BLaER1 treated with 17β-estradiol and CSF1 and Interleukin-3, amounts not matched to agents 10 nM and 100 nM (cell line): Measurements from ENCODE around the gene MISP3.

Experiments
- H3K27ac ChIP-seq, 11 experiments: shearing (Covaris generic); formaldehyde crosslinking; 2 replicates each; pipeline ENCODE4 v1.8.1; 2022
- H3K27me3 ChIP-seq, 11 experiments: shearing (Covaris generic); formaldehyde crosslinking; 2 replicates each; pipeline ENCODE4 v1.8.1; 2022
- H3K36me3 ChIP-seq, 11 experiments: shearing (Covaris generic); formaldehyde crosslinking; 2 replicates each; pipeline ENCODE4 v1.8.1; 2022
- H3K4me1 ChIP-seq, 10 experiments: shearing (Covaris generic); formaldehyde crosslinking; 2 replicates each; pipeline ENCODE4 v1.8.1; 2022
- H3K4me2 ChIP-seq, 11 experiments: shearing (Covaris generic); formaldehyde crosslinking; 2 replicates each; pipeline ENCODE4 v1.8.1; 2022
- H3K4me3 ChIP-seq, 10 experiments: shearing (Covaris generic); formaldehyde crosslinking; 2 replicates each; pipeline ENCODE4 v1.8.1; 2022
- H3K9ac ChIP-seq, 11 experiments: shearing (Covaris generic); formaldehyde crosslinking; 2 replicates each; pipeline ENCODE4 v1.8.1; 2022
- H3K9me3 ChIP-seq, 11 experiments: shearing (Covaris generic); formaldehyde crosslinking; replicated peaks in 1 of 11; 2 replicates each; pipeline ENCODE4 v1.8.1; 2022
- H4K20me1 ChIP-seq, 11 experiments: shearing (Covaris generic); formaldehyde crosslinking; 2 replicates each; pipeline ENCODE4 v1.8.1; 2022
- Cebpa-rat ChIP-seq, 11 experiments: shearing (Covaris generic); IDR thresholded peaks; 2 replicates each; pipeline ENCODE4 v1.8.1; 2022

Gene MISP3

GRCh38 chr19:14116525-14116917 lies 43.9 kb downstream of the MISP3 start:
- H3K27ac ChIP-seq, result peak overlapping the region; percentile 62 to 93 (median 78); a peak in 20 of 22 replicates
- peaks cover 68 to 85% (median 76%) of the 10 kb centered on the region in 10 experiments for H3K4me1 ChIP-seq
- no peaks in the 10 kb centered on the region for H3K27me3 ChIP-seq
- no peak for TF ChIP-seq Cebpa-rat (IDR thresholded peaks at IDR 0.05)
- H3K9ac ChIP-seq, result peak overlapping the region; percentile 81 to 96 (median 90)
- H3K4me2 ChIP-seq, result peak overlapping the region; percentile 87 to 100 (median 98)
- H3K9me3 ChIP-seq, result no peaks in the 10 kb centered on the region
- H4K20me1 ChIP-seq, result peaks cover under 1 to 52% (median 34%) of the 10 kb centered on the region in 11 experiments; a peak in 18 of 22 replicates
- peaks cover 3 to 33% (median 17%) of the 10 kb centered on the region in 11 experiments; a peak in 18 of 22 replicates for H3K36me3 ChIP-seq
- H3K4me3 ChIP-seq, result peak overlapping the region; percentile 88 to 98 (median 96)

- TF ChIP-seq Cebpa-rat (IDR thresholded peaks at IDR 0.05), result no peak
- H3K4me3 ChIP-seq, result peak overlapping the region; percentile 88 to 98 (median 96)
- peaks cover 68 to 83% (median 74%) of the 10 kb centered on the region in 10 experiments for H3K4me1 ChIP-seq
- peak overlapping the region; percentile 87 to 100 (median 98) for H3K4me2 ChIP-seq
- peaks cover 0 to 36% (median 20%) of the 10 kb centered on the region in 11 experiments; a peak in 16 of 22 replicates for H3K36me3 ChIP-seq
- peaks cover 0 to 47% (median 30%) of the 10 kb centered on the region in 11 experiments; a peak in 18 of 22 replicates for H4K20me1 ChIP-seq
- peak overlapping the region; percentile 81 to 96 (median 90) for H3K9ac ChIP-seq
- no peaks in the 10 kb centered on the region for H3K9me3 ChIP-seq
- H3K27ac ChIP-seq, result peak overlapping the region; percentile 62 to 93 (median 78); a peak in 21 of 22 replicates
- no peaks in the 10 kb centered on the region for H3K27me3 ChIP-seq
Observed at GRCh38 chr19:14116918-14117578, 44.5 kb downstream of the MISP3 start.

GRCh38 chr19:14117668-14118164 lies 45.1 kb downstream of the MISP3 start, which contains the start of gene PRKACA:
Gene PRKACA (minus strand): TSS chr19:14117762. CDS start chr19:14117547, 215 bp downstream.
- H3K9me3 ChIP-seq, result no peaks in the 10 kb centered on the region
- H3K9ac ChIP-seq, result peak within 1 kb of the TSS; percentile 86 to 97 (median 93)
- H3K4me3 ChIP-seq, result peak within 1 kb of the TSS; percentile 88 to 98 (median 96)
- H3K36me3 ChIP-seq, result peaks cover 0 to 38% (median 26%) of the 10 kb centered on the region in 11 experiments; a peak in 16 of 22 replicates
- no peaks in the 10 kb centered on the region for H3K27me3 ChIP-seq
- no peak for TF ChIP-seq Cebpa-rat (IDR thresholded peaks at IDR 0.05)
- peak within 1 kb of the TSS; percentile 95 to 100 (median 99) for H3K4me2 ChIP-seq
- H3K27ac ChIP-seq, result peak within 1 kb of the TSS; percentile 92 to 98 (median 96)
- peaks cover 0 to 42% (median 24%) of the 10 kb centered on the region in 11 experiments; a peak in 18 of 22 replicates for H4K20me1 ChIP-seq
- peaks cover 63 to 81% (median 68%) of the 10 kb centered on the region in 10 experiments for H3K4me1 ChIP-seq

- H3K4me2 ChIP-seq, result peak overlapping the region; percentile 89 to 100 (median 99)
- H3K4me1 ChIP-seq, result peaks cover 56 to 75% (median 61%) of the 10 kb centered on the region in 10 experiments
- H3K9me3 ChIP-seq, result no peaks in the 10 kb centered on the region
- peak overlapping the region; percentile 86 to 97 (median 93) for H3K9ac ChIP-seq
- peak; percentile 88 to 99 (median 96) for TF ChIP-seq Cebpa-rat (IDR thresholded peaks at IDR 0.05)
- H3K27me3 ChIP-seq, result no peaks in the 10 kb centered on the region
- peaks cover 0 to 41% (median 31%) of the 10 kb centered on the region in 11 experiments; a peak in 16 of 22 replicates for H3K36me3 ChIP-seq
- peak overlapping the region; percentile 78 to 98 (median 92) for H3K4me3 ChIP-seq
- H3K27ac ChIP-seq, result peak overlapping the region; percentile 92 to 98 (median 96)
- peaks cover 0 to 35% (median 17%) of the 10 kb centered on the region in 11 experiments; a peak in 17 of 22 replicates for H4K20me1 ChIP-seq
Observed at GRCh38 chr19:14118165-14119051, 45.8 kb downstream of the MISP3 start.

GRCh38 chr19:14119146-14119545 lies 46.6 kb downstream of the MISP3 start:
- H3K4me3 ChIP-seq, result peak overlapping the region; percentile 78 to 98 (median 92); a peak in 18 of 20 replicates

GRCh38 chr19:14119644-14120496 lies 47.3 kb downstream of the MISP3 start:
- H3K9me3 ChIP-seq, result no peaks in the 10 kb centered on the region
- H3K4me3 ChIP-seq, result peak overlapping the region in 8 of 10 experiments; percentile 78 to 98 (median 94); a peak in 14 of 20 replicates
- H3K9ac ChIP-seq, result peak overlapping the region; percentile 86 to 97 (median 93)
- H3K4me1 ChIP-seq, result peaks cover 41 to 61% (median 47%) of the 10 kb centered on the region in 10 experiments
- peak overlapping the region; percentile 92 to 98 (median 96) for H3K27ac ChIP-seq
- no peak for TF ChIP-seq Cebpa-rat (IDR thresholded peaks at IDR 0.05)
- peak overlapping the region; percentile 89 to 100 (median 99) for H3K4me2 ChIP-seq
- H3K27me3 ChIP-seq, result no peaks in the 10 kb centered on the region
- peaks cover 0 to 21% (median 5%) of the 10 kb centered on the region in 11 experiments; a peak in 9 of 22 replicates for H4K20me1 ChIP-seq
- peaks cover 0 to 56% (median 46%) of the 10 kb centered on the region in 11 experiments; a peak in 19 of 22 replicates for H3K36me3 ChIP-seq

More at GRCh38 chr19:14119146-14119545, 46.6 kb downstream of the MISP3 start:
- H3K4me1 ChIP-seq, result peaks cover 49 to 68% (median 54%) of the 10 kb centered on the region in 10 experiments
- H4K20me1 ChIP-seq, result peaks cover 0 to 27% (median 10%) of the 10 kb centered on the region in 11 experiments; a peak in 15 of 22 replicates
- no peaks in the 10 kb centered on the region for H3K9me3 ChIP-seq
- peak overlapping the region; percentile 89 to 100 (median 99) for H3K4me2 ChIP-seq
- H3K27me3 ChIP-seq, result no peaks in the 10 kb centered on the region
- peaks cover 0 to 48% (median 39%) of the 10 kb centered on the region in 11 experiments; a peak in 17 of 22 replicates for H3K36me3 ChIP-seq
- peak overlapping the region; percentile 92 to 98 (median 96) for H3K27ac ChIP-seq
- no peak for TF ChIP-seq Cebpa-rat (IDR thresholded peaks at IDR 0.05)
- H3K9ac ChIP-seq, result peak overlapping the region; percentile 86 to 97 (median 93)

- Histone ChIP-seq H3K27me3 (no peaks in the 10 kb centered on the region), H3K9ac (peak overlapping the region in 8 of 11 experiments; percentile 14 to 96 (median 90); a peak in 9 of 22 replicates), H3K36me3 (peaks cover 0 to 61% (median 52%) of the 10 kb centered on the region in 11 experiments; a peak in 19 of 22 replicates), H3K4me3 (peak overlapping the region in 1 of 10 experiments; percentile 78; a peak in 1 of 20 replicates), H3K9me3 (no peaks in the 10 kb centered on the region), H3K4me2 (peak overlapping the region in 8 of 11 experiments; percentile 89 to 100 (median 98); a peak in 13 of 22 replicates), H4K20me1 (peaks cover 0 to 19% (median 2%) of the 10 kb centered on the region in 11 experiments; a peak in 9 of 22 replicates), H3K4me1 (peaks cover 36 to 55% (median 42%) of the 10 kb centered on the region in 10 experiments), H3K27ac (peak overlapping the region; percentile 92 to 98 (median 96); a peak in 20 of 22 replicates)
- TF ChIP-seq Cebpa-rat (IDR thresholded peaks at IDR 0.05), result no peak
Observed at GRCh38 chr19:14120497-14120780, 47.9 kb downstream of the MISP3 start.
